ENCODE measurements around the gene NADSYN1.

The NADSYN1 gene

GRCh38 chr11:71433648-71434450 is 19.2 kb upstream of the NADSYN1 start:
- peak; percentile 67 for DNase-seq (ENCODE audit: low read depth)

GRCh38 chr11:71434576-71435130 is 18.4 kb upstream of the NADSYN1 start:
- DNase-seq (ENCODE audit: low read depth), result no peak

GRCh38 chr11:71435278-71435951 is 17.6 kb upstream of the NADSYN1 start:
- no peak for DNase-seq (ENCODE audit: low read depth)

GRCh38 chr11:71436861-71437260 is 16.1 kb upstream of the NADSYN1 start:
- DNase-seq (ENCODE audit: low read depth), result no peak

GRCh38 chr11:71437399-71437798 is 15.6 kb upstream of the NADSYN1 start:
- DNase-seq (ENCODE audit: low read depth), result no peak

- no peak for DNase-seq (ENCODE audit: low read depth)
These were observed 15.1 kb upstream of the NADSYN1 start for GRCh38 chr11:71437879-71438278.

- no peak for DNase-seq (ENCODE audit: low read depth)
These were observed 14.4 kb upstream of the NADSYN1 start for GRCh38 chr11:71438650-71439049.

GRCh38 chr11:71440021-71440755 is 12.8 kb upstream of the NADSYN1 start:
- no peak for DNase-seq (ENCODE audit: low read depth)

GRCh38 chr11:71441251-71441650 is 11.8 kb upstream of the NADSYN1 start:
- no peak for DNase-seq (ENCODE audit: low read depth)

GRCh38 chr11:71442123-71442522 is 10.9 kb upstream of the NADSYN1 start:
- DNase-seq (ENCODE audit: low read depth), result no peak

GRCh38 chr11:71442880-71443279 is 10.1 kb upstream of the NADSYN1 start:
- DNase-seq (ENCODE audit: low read depth), result no peak

- no peak for DNase-seq (ENCODE audit: low read depth)
These were observed 9.1 kb upstream of the NADSYN1 start for GRCh38 chr11:71443736-71444445.

GRCh38 chr11:71444811-71445210 is 8.2 kb upstream of the NADSYN1 start:
- DNase-seq (ENCODE audit: low read depth), result no peak

- DNase-seq (ENCODE audit: low read depth), result no peak
These were observed 6.9 kb upstream of the NADSYN1 start for GRCh38 chr11:71446150-71446549.

- peak; percentile 93 for DNase-seq (ENCODE audit: low read depth)
These were observed 5.9 kb upstream of the NADSYN1 start for GRCh38 chr11:71446942-71447688.

- DNase-seq (ENCODE audit: low read depth), result peak; percentile 17
These were observed 5.2 kb upstream of the NADSYN1 start for GRCh38 chr11:71447791-71448256.

- peak; percentile 92 for DNase-seq (ENCODE audit: low read depth)
These were observed 4.5 kb upstream of the NADSYN1 start, which contains the start of gene DHCR7 for GRCh38 chr11:71448257-71449171. TSS of gene DHCR7 (minus strand) at chr11:71448393. CDS start at chr11:71444952, 3,441 bp downstream.

- no peak for DNase-seq (ENCODE audit: low read depth)
These were observed 3.4 kb upstream of the NADSYN1 start for GRCh38 chr11:71449596-71449995.

- no peak for DNase-seq (ENCODE audit: low read depth)
These were observed 2.5 kb upstream of the NADSYN1 start for GRCh38 chr11:71450507-71450906.

- no peak for DNase-seq (ENCODE audit: low read depth)
These were observed 2.1 kb upstream of the NADSYN1 start for GRCh38 chr11:71450939-71451338.

All from amniotic epithelial cell (primary cell).